Thyroid gland (tissue), 4 donors: ENCODE measurements around the gene PHTF1. TPM values are rescaled to one million over a fixed set of nuclear protein-coding genes. Genes with fewer than 3 reads are reported as not detected.
"Not testable (repeated sequence)": the region's sequence is repeated elsewhere in the genome, so short reads cannot be mapped to it uniquely, and the experiment has no call there.

Source experiments
- DNase-seq, 2 donors: peaks; one replicate each; pipeline ENCODE4 v3.0.0-alpha.2; 2019
- H3K27ac ChIP-seq, 3 donors: fragments of 200-600 bp; sonication (generic); 1 replicate in 2 of 3; 2 replicates in 1 of 3; pipeline ENCODE4 v1.5.1; 2016 to 2019; ENCODE audit warnings: mild to moderate bottlenecking in 1 of 3, moderate library complexity in 1 of 3
- H3K27me3 ChIP-seq: fragments of 200-600 bp; sonication (generic); one replicate; pipeline ENCODE4 v1.5.1; 2019
- H3K36me3 ChIP-seq, 2 donors: fragments of 200-600 bp; sonication (generic); one replicate each; pipeline ENCODE4 v1.5.1; 2016 to 2019
- H3K4me1 ChIP-seq, 2 donors: fragments of 200-600 bp; sonication (generic); one replicate each; pipeline ENCODE4 v1.5.1; 2017 to 2019
- H3K4me3 ChIP-seq, 3 donors: fragments of 200-600 bp; sonication (generic); replicated peaks in 1 of 3; 1 replicate in 2 of 3; 2 replicates in 1 of 3; pipeline ENCODE4 v1.5.1; 2016; ENCODE audit warnings: mild to moderate bottlenecking in 1 of 3
- H3K9me3 ChIP-seq: fragments of 200-600 bp; sonication (generic); one replicate; pipeline ENCODE4 v1.5.1; 2017
- CTCF ChIP-seq, 6 experiments: fragments of 200-600 bp in 3 of 6; fragments of 450-650 bp in 3 of 6; sonication (generic) in 3 of 6; IDR thresholded peaks; one replicate each; pipeline ENCODE4 v1.5.1; 2016 to 2019; ENCODE audit warnings: antibody characterized with exemption in 6 of 6, mild to moderate bottlenecking in 2 of 6, inconsistent platforms in 1 of 6, moderate library complexity in 1 of 6
- POLR2A ChIP-seq, 2 donors: fragments of 450-650 bp; IDR thresholded peaks; one replicate each; pipeline ENCODE4 v1.6.1; 2017; ENCODE audit warnings: antibody characterized with exemption in 2 of 2, mild to moderate bottlenecking in 2 of 2, moderate library complexity in 1 of 2
- WGBS, 2 donors: methylation state at CpG; one replicate each; pipeline ENCODE4 v1.1.5; 2017; 5-methylcytosine and 5-hydroxymethylcytosine counted together
- intact Hi-C: fragments of 100-400 bp; cut with DNase I; formaldehyde crosslinking; loops from one replicate; pipeline ENCODE4 v1.15.1; 2023
- total RNA-seq, 4 donors: library from RNA; depleted of rRNA; stranded (reverse); fragments of >200 nt; gene quantifications; one replicate each; pipeline ENCODE4 v1.2.3, GENCODE V29; 2016

PHTF1 gene
- total RNA-seq, 4 donors from 2014 or later: 14.4 to 25.4 (median 20.9) TPM

GRCh38 chr1:113760102-113761080, 1.1 kb upstream of the PHTF1 start:
- TF ChIP-seq CTCF (IDR thresholded peaks at IDR 0.05): no peak
- no peak for TF ChIP-seq POLR2A (IDR thresholded peaks at IDR 0.05)
- H3K36me3 ChIP-seq: no peaks in the 10 kb centered on the region
- peaks cover 0 to 8% of the 10 kb centered on the region in 2 donors for H3K4me1 ChIP-seq
- intact Hi-C loops: no loop called here
- peak overlapping the region; percentile 89 to 95 (median 90) for H3K27ac ChIP-seq
- no peaks in the 10 kb centered on the region for H3K9me3 ChIP-seq
- H3K4me3 ChIP-seq: peak overlapping the region in 1 of 3 donors; percentile 76
- no peak for DNase-seq
- H3K27me3 ChIP-seq: no peaks in the 10 kb centered on the region
- WGBS, 2 donors: 80 to 81% methylated on average over 23 of the region's 23 CpGs

- peak; percentile 61 to 64 for DNase-seq
- WGBS, 2 donors: 0% methylated on average over 23 to 37 of the region's 55 CpGs
- peaks cover 0 to 8% of the 10 kb centered on the region in 2 donors for H3K4me1 ChIP-seq
- intact Hi-C loops: no loop called here
- no peaks in the 10 kb centered on the region for H3K27me3 ChIP-seq
- peak overlapping the region; percentile 89 to 95 (median 90) for H3K27ac ChIP-seq
- peaks cover 0 to 5% of the 10 kb centered on the region in 2 donors for H3K36me3 ChIP-seq
- TF ChIP-seq POLR2A (IDR thresholded peaks at IDR 0.05): no peak
- no peak for TF ChIP-seq CTCF (IDR thresholded peaks at IDR 0.05)
- H3K4me3 ChIP-seq: peak overlapping the region; percentile 9 to 83 (median 76)
- H3K9me3 ChIP-seq: no peaks in the 10 kb centered on the region
These were observed 504 bp downstream of the PHTF1 start for GRCh38 chr1:113758631-113759332.

- H3K4me3 ChIP-seq: no peak overlapping the region
- TF ChIP-seq CTCF (IDR thresholded peaks at IDR 0.05): no peak
- no peak for TF ChIP-seq POLR2A (IDR thresholded peaks at IDR 0.05)
- H3K9me3 ChIP-seq: no peaks in the 10 kb centered on the region
- WGBS, 2 donors: 87 to 91% methylated on average over 1 of the region's 1 CpG
- intact Hi-C loops: no loop called here
- peaks cover 0 to 9% of the 10 kb centered on the region in 2 donors for H3K36me3 ChIP-seq
- DNase-seq: no peak
- no peak overlapping the region for H3K27ac ChIP-seq
- H3K4me1 ChIP-seq: peaks cover 0 to 8% of the 10 kb centered on the region in 2 donors
- H3K27me3 ChIP-seq: no peaks in the 10 kb centered on the region
These were observed 2.8 kb downstream of the PHTF1 start for GRCh38 chr1:113756461-113756860.

- H3K9me3 ChIP-seq, intact Hi-C loops: not testable (repeated sequence)
These were observed 6.0 kb downstream of the PHTF1 start for GRCh38 chr1:113753333-113753732.

GRCh38 chr1:113751516-113751915, 7.8 kb downstream of the PHTF1 start:
- 95% methylated on average over 1 of the region's 1 CpG for WGBS, 2 donors
- TF ChIP-seq CTCF (IDR thresholded peaks at IDR 0.05) (no peak), POLR2A (IDR thresholded peaks at IDR 0.05) (no peak)
- intact Hi-C loops: no loop called here

More at GRCh38 chr1:113753333-113753732, 6.0 kb downstream of the PHTF1 start:
- not testable (repeated sequence) for H3K27me3 ChIP-seq, H3K4me3 ChIP-seq, H3K27ac ChIP-seq, H3K4me1 ChIP-seq, DNase-seq
- WGBS, 2 donors: 91 to 97% methylated on average over 6 of the region's 6 CpGs
- peaks cover 0 to 12% of the 10 kb centered on the region in 2 donors for H3K36me3 ChIP-seq

More at GRCh38 chr1:113751516-113751915, 7.8 kb downstream of the PHTF1 start:
- no peaks in the 10 kb centered on the region for H3K4me1 ChIP-seq
- no peaks in the 10 kb centered on the region for H3K27me3 ChIP-seq
- no peaks in the 10 kb centered on the region for H3K9me3 ChIP-seq
- H3K36me3 ChIP-seq: peaks cover 0 to 12% of the 10 kb centered on the region in 2 donors
- H3K4me3 ChIP-seq: no peak overlapping the region
- DNase-seq: no peak
- no peak overlapping the region for H3K27ac ChIP-seq
